DMS53 (cell line): ENCODE results near the gene ITGA2B.
A peak's percentile ranks its signal among the peaks of the same experiment; 100 is the strongest.
"Not testable (repeated sequence)": the region's sequence is repeated elsewhere in the genome, so short reads cannot be mapped to it uniquely, and the experiment has no call there.

Experiments
- DNase-seq: peaks from one replicate; lab custom pipeline; 2025; lab: John Stamatoyannopoulos, UW

ITGA2B gene

GRCh38 chr17:44389281-44389680 lies at the start of gene ITGA2B:
TSS of gene ITGA2B (minus strand) at chr17:44389649. CDS start at chr17:44389473, 176 bp downstream.
- DNase-seq = no peak

- no peak for DNase-seq
Measured at GRCh38 chr17:44439168-44439567, 49.7 kb upstream of the ITGA2B start.

- DNase-seq = no peak
Measured at GRCh38 chr17:44438636-44439035, 49.2 kb upstream of the ITGA2B start.

- DNase-seq = no peak
Measured at GRCh38 chr17:44436336-44436735, 46.9 kb upstream of the ITGA2B start.

GRCh38 chr17:44432254-44433157 lies 43.1 kb upstream of the ITGA2B start:
- DNase-seq = no peak

- DNase-seq = no peak
Measured at GRCh38 chr17:44424828-44425461, 35.5 kb upstream of the ITGA2B start.

- peak; percentile 58 for DNase-seq
Measured at GRCh38 chr17:44417553-44417952, 28.1 kb upstream of the ITGA2B start.

- DNase-seq = no peak
Measured at GRCh38 chr17:44416558-44417289, 27.3 kb upstream of the ITGA2B start.

- no peak for DNase-seq
Measured at GRCh38 chr17:44414394-44415155, 25.1 kb upstream of the ITGA2B start.

GRCh38 chr17:44409309-44410028 lies 20.0 kb upstream of the ITGA2B start:
- no peak for DNase-seq

GRCh38 chr17:44408786-44409185 lies 19.3 kb upstream of the ITGA2B start:
- DNase-seq = no peak

- DNase-seq = no peak
Measured at GRCh38 chr17:44402564-44403172, 13.2 kb upstream of the ITGA2B start.

- DNase-seq = peak; percentile 44
Measured at GRCh38 chr17:44400226-44400847, 10.9 kb upstream of the ITGA2B start.

- no peak for DNase-seq
Measured at GRCh38 chr17:44398692-44399691, 9.5 kb upstream of the ITGA2B start.

GRCh38 chr17:44397479-44398440 lies 8.3 kb upstream of the ITGA2B start:
- DNase-seq = no peak

GRCh38 chr17:44396946-44397345 lies 7.5 kb upstream of the ITGA2B start:
- DNase-seq = no peak

GRCh38 chr17:44394833-44395232 lies 5.4 kb upstream of the ITGA2B start:
- DNase-seq = no peak

GRCh38 chr17:44394112-44394511 lies 4.7 kb upstream of the ITGA2B start:
- DNase-seq = not testable (repeated sequence)
